Ishikawa (cell line): Measurements from ENCODE around the gene JADE1.

Experiments
- EP300 ChIP-seq: IDR thresholded peaks from 2 replicates; pipeline ENCODE4 v1.6.1; 2012; ENCODE audit warnings: borderline replicate concordance
- TAF1 ChIP-seq: IDR thresholded peaks from 2 replicates; pipeline ENCODE4 v1.6.1; 2012; ENCODE audit warnings: low read depth, mild to moderate bottlenecking

- TF ChIP-seq EP300 (no peak), TAF1 (no peak)
Measured at GRCh38 chr4:128770807-128771206, 38.7 kb upstream of the JADE1 start.
